HG02588 (cell line): ENCODE data around the gene ZBTB4.

Source experiments
- ATAC-seq: cut with Tn5 transposase; IDR thresholded peaks from one replicate; pipeline ENCODE4 v1.9.1; 2021; ENCODE audit warnings: mild to moderate bottlenecking, moderate library complexity; ENCODE audit not compliant: unreplicated experiment

The ZBTB4 gene

GRCh38 chr17:7441266-7441665, 38.2 kb downstream of the ZBTB4 start:
- ATAC-seq, result no peak

- no peak for ATAC-seq
Measured at GRCh38 chr17:7440834-7441195, 38.6 kb downstream of the ZBTB4 start.

- ATAC-seq, result no peak
Measured at GRCh38 chr17:7440113-7440833, 39.2 kb downstream of the ZBTB4 start.

- no peak for ATAC-seq
Measured at GRCh38 chr17:7439462-7440112, 39.8 kb downstream of the ZBTB4 start, which contains the start of gene FGF11. TSS of gene FGF11 (plus strand) at chr17:7439512. CDS start at chr17:7439621, 109 bp downstream.

- ATAC-seq, result no peak
Measured at GRCh38 chr17:7438656-7439460, 40.6 kb downstream of the ZBTB4 start.

- no peak for ATAC-seq
Measured at GRCh38 chr17:7437950-7438614, 41.3 kb downstream of the ZBTB4 start.

GRCh38 chr17:7437369-7437863, 42.0 kb downstream of the ZBTB4 start:
- no peak for ATAC-seq

- no peak for ATAC-seq
Measured at GRCh38 chr17:7436556-7437368, 42.7 kb downstream of the ZBTB4 start.

- peak; percentile 17 for ATAC-seq
Measured at GRCh38 chr17:7435676-7436555, 43.5 kb downstream of the ZBTB4 start.

GRCh38 chr17:7432296-7432695, 47.1 kb downstream of the ZBTB4 start:
- ATAC-seq, result no peak

GRCh38 chr17:7431231-7431630, 48.2 kb downstream of the ZBTB4 start:
- ATAC-seq, result no peak

- ATAC-seq, result no peak
Measured at GRCh38 chr17:7429722-7430121, 49.7 kb downstream of the ZBTB4 start.

GRCh38 chr17:7428557-7428956, 50.9 kb downstream of the ZBTB4 start, which contains the start of gene SPEM3:
TSS of gene SPEM3 (plus strand) at chr17:7428857. CDS start at chr17:7428903, 46 bp downstream.
- no peak for ATAC-seq

- no peak for ATAC-seq
Measured at GRCh38 chr17:7427549-7427948, 51.9 kb downstream of the ZBTB4 start.

GRCh38 chr17:7426896-7427489, 52.4 kb downstream of the ZBTB4 start:
- no peak for ATAC-seq

- no peak for ATAC-seq
Measured at GRCh38 chr17:7426203-7426863, 53.1 kb downstream of the ZBTB4 start.

- no peak for ATAC-seq
Measured at GRCh38 chr17:7425756-7426155, 53.7 kb downstream of the ZBTB4 start.

GRCh38 chr17:7425316-7425715, 54.1 kb downstream of the ZBTB4 start, which contains the start of gene SPEM2:
TSS of gene SPEM2 (plus strand) at chr17:7425616. CDS start at chr17:7425689, 73 bp downstream.
- ATAC-seq, result no peak
